H1 (cell line): ENCODE results near the gene MAP3K6. TPM values are rescaled to one million over a fixed set of nuclear protein-coding genes. Genes with fewer than 3 reads are reported as not detected.
A peak's percentile ranks its signal among the peaks of the same experiment; 100 is the strongest.

Experiments used
- CBX5 ChIP-seq: fragments of 300-800, 300-1000 bp; sonication (generic); IDR thresholded peaks from 2 replicates; pipeline ENCODE4 v1.7.1; 2016; ENCODE audit warnings: antibody characterized with exemption, low read length, low read depth
- CBX8 ChIP-seq: fragments of 300-800, 300-1000 bp; sonication (generic); IDR thresholded peaks from 2 replicates; pipeline ENCODE4 v1.7.1; 2016; ENCODE audit warnings: low read depth, low read length, borderline replicate concordance
- CREB1 ChIP-seq: IDR thresholded peaks from 2 replicates; pipeline ENCODE4 v1.6.1; 2012; ENCODE audit warnings: inconsistent platforms
- JUN ChIP-seq: IDR thresholded peaks from 2 replicates; pipeline ENCODE4 v1.6.1; 2011; ENCODE audit warnings: low read depth, mild to moderate bottlenecking, improper control_type of control experiment, low read length
- KDM1A ChIP-seq: fragments of 200-600, 300-600 bp; sonication (generic); IDR thresholded peaks from 2 replicates; pipeline ENCODE4 v1.7.1; 2016; ENCODE audit warnings: mild to moderate bottlenecking, low read length, borderline replicate concordance
- POLR2A ChIP-seq, 2 experiments: IDR thresholded peaks; 1 replicate in 1 of 2; 2 replicates in 1 of 2; pipeline ENCODE4 v1.6.1; 2011; ENCODE audit warnings: low read depth in 2 of 2, low read length in 2 of 2, mild to moderate bottlenecking in 2 of 2; ENCODE audit errors: control extremely low read depth in 1 of 2
- SIX5 ChIP-seq: IDR thresholded peaks from 2 replicates; pipeline ENCODE4 v1.6.1; 2011; ENCODE audit warnings: mild to moderate bottlenecking, low read depth, low read length
- SP4 ChIP-seq: IDR thresholded peaks from 2 replicates; pipeline ENCODE4 v1.6.1; 2012; ENCODE audit warnings: low read length, inconsistent platforms
- SUZ12 ChIP-seq: fragments of 200-600 bp; sonication (generic); IDR thresholded peaks from 2 replicates; pipeline ENCODE4 v1.6.1; 2012; ENCODE audit warnings: mild to moderate bottlenecking, inconsistent platforms, low read length, moderate library complexity, mixed read lengths
- TAF1 ChIP-seq: IDR thresholded peaks from 2 replicates; pipeline ENCODE4 v1.6.1; 2011; ENCODE audit warnings: mild to moderate bottlenecking, low read depth, low read length
- polyA plus RNA-seq, 7 experiments: library from polyadenylated mRNA; depleted of rRNA in 3 of 7; stranded (reverse) in 5 of 7; unstranded in 2 of 7; fragments of >200 nt in 5 of 7; fragments of 200-250 nt in 2 of 7; gene quantifications; 1 replicate in 5 of 7; 2 replicates in 1 of 7; 4 replicates in 1 of 7; pipeline versions ENCODE4 v1.2.1 to v1.2.3, GENCODE V29; 2011 to 2013; ENCODE audit warnings: missing spikeins in 2 of 7, mixed read lengths in 2 of 7
- total RNA-seq: library from RNA; stranded (reverse); fragmentation: NEBNext Ultra II Directional; extraction: Animal tissue kit (Norgen Biotek cat#: 25700); gene quantifications from 2 replicates; pipeline ENCODE4 v1.2.1, GENCODE V29; 2021
- TF ChIP-seq, protein P1 (sequence below): IDR thresholded peaks from 2 replicates; pipeline ENCODE4 v1.6.1; 2012; ENCODE audit warnings: inconsistent platforms
- TF ChIP-seq, protein P2 (sequence below), 3 experiments: IDR thresholded peaks; 1 replicate in 2 of 3; 2 replicates in 1 of 3; pipeline versions ENCODE4 v1.5.1 to v1.6.1; 2011; ENCODE audit warnings: low read length in 3 of 3, mild to moderate bottlenecking in 3 of 3, inconsistent platforms in 2 of 3, low read depth in 1 of 3, moderate library complexity in 1 of 3; ENCODE audit not compliant: insufficient read depth in 1 of 3; ENCODE audit errors: control extremely low read depth in 1 of 3
- TF ChIP-seq, protein P3 (sequence below): IDR thresholded peaks from 2 replicates; pipeline ENCODE4 v1.6.1; 2011; ENCODE audit warnings: low read length, improper control_type of control experiment

MAP3K6 gene
- total and polyA plus RNA-seq, 2 of the 8 experiments (the other 6 are each of a cell fraction or from before 2014, with no cell fraction given) = 7.4 to 7.6 TPM

DNA sequence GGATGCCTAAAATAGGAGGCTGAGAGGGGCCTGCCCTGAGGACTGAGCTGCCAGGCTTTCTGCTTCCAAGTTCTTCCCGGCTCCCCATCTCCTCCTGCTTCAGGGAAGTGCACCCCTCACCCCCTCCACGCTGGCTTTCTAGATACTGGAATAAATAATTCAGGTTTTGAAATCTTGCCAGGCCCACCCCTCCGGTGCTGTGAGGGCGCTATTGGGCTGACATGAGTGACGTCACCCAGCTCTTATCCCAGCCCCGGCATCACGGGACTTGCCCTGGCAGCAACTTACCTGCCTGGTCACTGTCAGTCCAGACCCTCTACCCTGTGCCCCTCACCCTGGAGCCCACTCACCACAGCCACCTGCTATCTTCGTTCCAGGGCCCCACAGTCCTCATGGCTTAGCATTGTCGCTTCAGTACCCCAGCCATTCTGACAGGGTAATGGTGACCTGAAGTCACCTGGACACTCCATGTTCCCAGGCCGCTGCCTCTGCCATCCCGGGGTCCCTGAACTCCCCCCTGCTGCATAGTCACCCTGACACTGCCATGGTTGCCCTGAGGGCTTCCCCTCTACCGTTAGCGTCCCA, 24.8 kb upstream of the MAP3K6 start (continued):
- 0 out of 2 replicates have a peak, but pooled peaks have one; percentile 19 for TF ChIP-seq JUN
- 0 out of 2 replicates have a peak, but pooled peaks have one; percentile 25 for TF ChIP-seq TAF1
- no peak for TF ChIP-seq SUZ12
- peak; percentile 84 for TF ChIP-seq CREB1
- TF ChIP-seq SIX5 = no peak
- 0 out of 2 replicates have a peak, but pooled peaks have one; percentile 7 for TF ChIP-seq SP4
- TF ChIP-seq POLR2A (IDR thresholded peaks at IDR 0.05; ENCODE audit: control extremely low read depth in 1 of 2, low read depth in 2 of 2, low read length in 2 of 2) = no peak; a peak in 1 of 3 replicates
- TF ChIP-seq, protein P1, sequence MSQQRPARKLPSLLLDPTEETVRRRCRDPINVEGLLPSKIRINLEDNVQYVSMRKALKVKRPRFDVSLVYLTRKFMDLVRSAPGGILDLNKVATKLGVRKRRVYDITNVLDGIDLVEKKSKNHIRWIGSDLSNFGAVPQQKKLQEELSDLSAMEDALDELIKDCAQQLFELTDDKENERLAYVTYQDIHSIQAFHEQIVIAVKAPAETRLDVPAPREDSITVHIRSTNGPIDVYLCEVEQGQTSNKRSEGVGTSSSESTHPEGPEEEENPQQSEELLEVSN = no peak
- no peak for TF ChIP-seq CBX8
- TF ChIP-seq, protein P2, sequence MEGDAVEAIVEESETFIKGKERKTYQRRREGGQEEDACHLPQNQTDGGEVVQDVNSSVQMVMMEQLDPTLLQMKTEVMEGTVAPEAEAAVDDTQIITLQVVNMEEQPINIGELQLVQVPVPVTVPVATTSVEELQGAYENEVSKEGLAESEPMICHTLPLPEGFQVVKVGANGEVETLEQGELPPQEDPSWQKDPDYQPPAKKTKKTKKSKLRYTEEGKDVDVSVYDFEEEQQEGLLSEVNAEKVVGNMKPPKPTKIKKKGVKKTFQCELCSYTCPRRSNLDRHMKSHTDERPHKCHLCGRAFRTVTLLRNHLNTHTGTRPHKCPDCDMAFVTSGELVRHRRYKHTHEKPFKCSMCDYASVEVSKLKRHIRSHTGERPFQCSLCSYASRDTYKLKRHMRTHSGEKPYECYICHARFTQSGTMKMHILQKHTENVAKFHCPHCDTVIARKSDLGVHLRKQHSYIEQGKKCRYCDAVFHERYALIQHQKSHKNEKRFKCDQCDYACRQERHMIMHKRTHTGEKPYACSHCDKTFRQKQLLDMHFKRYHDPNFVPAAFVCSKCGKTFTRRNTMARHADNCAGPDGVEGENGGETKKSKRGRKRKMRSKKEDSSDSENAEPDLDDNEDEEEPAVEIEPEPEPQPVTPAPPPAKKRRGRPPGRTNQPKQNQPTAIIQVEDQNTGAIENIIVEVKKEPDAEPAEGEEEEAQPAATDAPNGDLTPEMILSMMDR (IDR thresholded peaks at IDR 0.05; ENCODE audit: control extremely low read depth in 1 of 3, insufficient read depth in 1 of 3, low read depth in 1 of 3, low read length in 3 of 3) = 0 out of 4 replicates have a peak, but pooled peaks of 1 of the 3 experiments have one; percentile 16
- TF ChIP-seq KDM1A = no peak
- TF ChIP-seq CBX5 = no peak
- TF ChIP-seq, protein P3, sequence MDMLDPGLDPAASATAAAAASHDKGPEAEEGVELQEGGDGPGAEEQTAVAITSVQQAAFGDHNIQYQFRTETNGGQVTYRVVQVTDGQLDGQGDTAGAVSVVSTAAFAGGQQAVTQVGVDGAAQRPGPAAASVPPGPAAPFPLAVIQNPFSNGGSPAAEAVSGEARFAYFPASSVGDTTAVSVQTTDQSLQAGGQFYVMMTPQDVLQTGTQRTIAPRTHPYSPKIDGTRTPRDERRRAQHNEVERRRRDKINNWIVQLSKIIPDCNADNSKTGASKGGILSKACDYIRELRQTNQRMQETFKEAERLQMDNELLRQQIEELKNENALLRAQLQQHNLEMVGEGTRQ = peak; percentile 31; the same call in 1 of the 2 replicates
